Muscle of arm (tissue), 12 donors: ENCODE results near the gene CCL25. TPM values are rescaled to one million over a fixed set of nuclear protein-coding genes. Genes with fewer than 3 reads are reported as not detected.
"Not testable (repeated sequence)": the region's sequence is repeated elsewhere in the genome, so short reads cannot be mapped to it uniquely, and the experiment has no call there.

ENCODE experiments used
- DNase-seq: peaks from one replicate; pipeline ENCODE4 v3.0.0-alpha.2; 2013
- polyA plus RNA-seq, 12 donors: library from polyadenylated mRNA; unstranded; fragments of 120-200 nt; gene quantifications; one replicate each; pipeline ENCODE4 v1.2.1, GENCODE V29; 2013; ENCODE audit not compliant: insufficient read length in 12 of 12

Gene CCL25
- polyA plus RNA-seq, 12 donors: 0.17 to 0.45 (median 0.28) TPM; not detected in 7

- DNase-seq: no peak
Observed at GRCh38 chr19:8085598-8086408, 33.2 kb downstream of the CCL25 start.

GRCh38 chr19:8086849-8087248 is 34.3 kb downstream of the CCL25 start:
- no peak for DNase-seq

GRCh38 chr19:8087876-8088275 is 35.3 kb downstream of the CCL25 start:
- no peak for DNase-seq

GRCh38 chr19:8088752-8089663 is 36.4 kb downstream of the CCL25 start:
- no peak for DNase-seq

- DNase-seq: no peak
Observed at GRCh38 chr19:8089664-8090601, 37.4 kb downstream of the CCL25 start.

GRCh38 chr19:8090950-8091349 is 38.4 kb downstream of the CCL25 start:
- no peak for DNase-seq

- DNase-seq: no peak
Observed at GRCh38 chr19:8093740-8094139, 41.2 kb downstream of the CCL25 start.

- DNase-seq: no peak
Observed at GRCh38 chr19:8094336-8094735, 41.8 kb downstream of the CCL25 start.

- DNase-seq: no peak
Observed at GRCh38 chr19:8095354-8095886, 42.9 kb downstream of the CCL25 start.

- DNase-seq: no peak
Observed at GRCh38 chr19:8096071-8096470, 43.5 kb downstream of the CCL25 start.

- DNase-seq: no peak
Observed at GRCh38 chr19:8097198-8097597, 44.6 kb downstream of the CCL25 start.

GRCh38 chr19:8097681-8098567 is 45.4 kb downstream of the CCL25 start:
- no peak for DNase-seq

GRCh38 chr19:8101311-8101710 is 48.8 kb downstream of the CCL25 start:
- DNase-seq: no peak

GRCh38 chr19:8101910-8102309 is 49.4 kb downstream of the CCL25 start:
- not testable (repeated sequence) for DNase-seq

GRCh38 chr19:8105471-8105870 is 52.9 kb downstream of the CCL25 start:
- DNase-seq: no peak

GRCh38 chr19:8107301-8107903 is 54.8 kb downstream of the CCL25 start:
- DNase-seq: no peak

GRCh38 chr19:8108560-8109445 is 56.2 kb downstream of the CCL25 start:
- DNase-seq: no peak

- no peak for DNase-seq
Observed at GRCh38 chr19:8109455-8109854, 56.9 kb downstream of the CCL25 start.
